Pancreas (tissue), 10 donors: ENCODE results near the gene ZC3H11A. TPM values are rescaled to one million over a fixed set of nuclear protein-coding genes. Genes with fewer than 3 reads are reported as not detected.

ENCODE experiments used
- ATAC-seq, 4 donors: fragments of 200-7000 bp; cut with Tn5 transposase; one replicate each; pipeline versions ENCODE4 v1.8.0 to v1.9.1; 2020; ENCODE audit warnings: mild to moderate bottlenecking in 4 of 4, moderate library complexity in 4 of 4
- DNase-seq, 6 donors: peaks; one replicate each; pipeline ENCODE4 v3.0.0-alpha.2; 2020
- FAIRE-seq: peaks from 2 replicates; lab custom pipeline; 2012; peaks lifted over from hg19 to GRCh38; lab: Jason Lieb, UNC
- H3K27ac ChIP-seq, 4 donors: fragments of 200-600 bp; sonication (generic); 1 replicate in 3 of 4; 2 replicates in 1 of 4; pipeline versions ENCODE4 v1.5.0 to v1.8.0; 2020
- H3K27me3 ChIP-seq, 4 donors: fragments of 200-600 bp; one replicate each; pipeline ENCODE4 v1.8.0; 2021
- H3K36me3 ChIP-seq, 3 donors: fragments of 200-600 bp; sonication (generic) in 1 of 3; one replicate each; pipeline versions ENCODE4 v1.5.0 to v1.8.0; 2020 to 2021
- H3K4me1 ChIP-seq, 3 donors: fragments of 200-600 bp; one replicate each; pipeline ENCODE4 v1.8.0; 2021
- H3K4me3 ChIP-seq, 4 donors: fragments of 200-600 bp; sonication (generic) in 2 of 4; one replicate each; pipeline versions ENCODE4 v1.5.0 to v1.8.0; 2020 to 2021
- H3K9me3 ChIP-seq, 4 donors: fragments of 200-600 bp; one replicate each; pipeline ENCODE4 v1.8.0; 2021
- WGBS, 2 donors: extraction: QIAGEN DNeasy Blood & Tissue Kit; methylation state at CpG; one replicate each; pipeline ENCODE4 v1.1.7; 2013; 5-methylcytosine and 5-hydroxymethylcytosine counted together
- intact Hi-C, 3 donors: fragments of 100-400 bp; cut with DNase I; formaldehyde crosslinking; loops; one replicate each; pipeline versions ENCODE4 v1.11.1 to v1.14.2; 2022
- polyA plus RNA-seq, 2 donors: library from polyadenylated mRNA; stranded (reverse); fragments of 200-250 nt; gene quantifications; one replicate each; pipeline ENCODE4 v1.2.3, GENCODE V29; 2013
- total RNA-seq, 6 donors: library from RNA; stranded (reverse); fragmentation: NEBNext Ultra II Directional in 4 of 6; extraction: Animal tissue kit (Norgen Biotek cat#: 25700) in 4 of 6; gene quantifications; one replicate each; pipeline versions ENCODE4 v1.2.1 to v1.2.4, GENCODE V29; 2021 to 2023
- TF ChIP-seq, protein P1 (sequence below), 4 donors: fragments of 200-600 bp; sonication (generic) in 3 of 4; IDR thresholded peaks; one replicate each; pipeline versions ENCODE4 v1.5.0 to v1.8.0; 2021; ENCODE audit warnings: antibody characterized with exemption in 4 of 4
- donor health status: healthy with polysubstance abuse.
- donor health status: DM: no; HTN: no; CAD: no; lungs with moderate emphysema.
- donor health status: DM: no; HTN: no; CAD: no.
- donor health status: control.
- donor health status: control.
- donor health status: Bipolar disorder and iron deficiency.
- donor health status: DM: yes; HTN: yes; CAD: no.
- donor health status: DM: no; HTN: no; CAD: no.
- donor health status: DM: no; HTN: no; CAD: no.
- donor health status: DM: yes; HTN: yes; CAD: no.

Gene ZC3H11A
- total and polyA plus RNA-seq, 8 donors: 19.1 to 60.1 (median 29.4) TPM

- FAIRE-seq (no peak), DNase-seq (no peak), ATAC-seq (no peak)
- Histone ChIP-seq H3K4me1 (peaks cover 18 to 51% (median 25%) of the 10 kb centered on the region in 3 donors), H3K27ac (no peak overlapping the region), H3K36me3 (no peaks in the 10 kb centered on the region), H3K4me3 (no peak overlapping the region), H3K27me3 (no peaks in the 10 kb centered on the region), H3K9me3 (no peaks in the 10 kb centered on the region)
- 88 to 96% methylated on average over 4 of the region's 4 CpGs for WGBS, 2 donors
- intact Hi-C loops: no loop called here
- TF ChIP-seq, protein P1, sequence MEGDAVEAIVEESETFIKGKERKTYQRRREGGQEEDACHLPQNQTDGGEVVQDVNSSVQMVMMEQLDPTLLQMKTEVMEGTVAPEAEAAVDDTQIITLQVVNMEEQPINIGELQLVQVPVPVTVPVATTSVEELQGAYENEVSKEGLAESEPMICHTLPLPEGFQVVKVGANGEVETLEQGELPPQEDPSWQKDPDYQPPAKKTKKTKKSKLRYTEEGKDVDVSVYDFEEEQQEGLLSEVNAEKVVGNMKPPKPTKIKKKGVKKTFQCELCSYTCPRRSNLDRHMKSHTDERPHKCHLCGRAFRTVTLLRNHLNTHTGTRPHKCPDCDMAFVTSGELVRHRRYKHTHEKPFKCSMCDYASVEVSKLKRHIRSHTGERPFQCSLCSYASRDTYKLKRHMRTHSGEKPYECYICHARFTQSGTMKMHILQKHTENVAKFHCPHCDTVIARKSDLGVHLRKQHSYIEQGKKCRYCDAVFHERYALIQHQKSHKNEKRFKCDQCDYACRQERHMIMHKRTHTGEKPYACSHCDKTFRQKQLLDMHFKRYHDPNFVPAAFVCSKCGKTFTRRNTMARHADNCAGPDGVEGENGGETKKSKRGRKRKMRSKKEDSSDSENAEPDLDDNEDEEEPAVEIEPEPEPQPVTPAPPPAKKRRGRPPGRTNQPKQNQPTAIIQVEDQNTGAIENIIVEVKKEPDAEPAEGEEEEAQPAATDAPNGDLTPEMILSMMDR (IDR thresholded peaks at IDR 0.05): no peak
Observed at GRCh38 chr1:203799157-203799556, 3.7 kb downstream of the ZC3H11A start.

- TF ChIP-seq, protein P1 (IDR thresholded peaks at IDR 0.05): no peak
- no peaks in the 10 kb centered on the region for H3K27me3 ChIP-seq
- H3K36me3 ChIP-seq: no peaks in the 10 kb centered on the region
- FAIRE-seq (no peak), ATAC-seq (no peak), DNase-seq (no peak)
- H3K4me1 ChIP-seq: peaks cover 17 to 51% (median 25%) of the 10 kb centered on the region in 3 donors
- no peak overlapping the region for H3K27ac ChIP-seq
- intact Hi-C loops: no loop called here
- WGBS, 2 donors: 26 to 33% methylated on average over 1 of the region's 1 CpG
- H3K4me3 ChIP-seq: no peak overlapping the region
- no peaks in the 10 kb centered on the region for H3K9me3 ChIP-seq
Observed at GRCh38 chr1:203799971-203800370, 4.5 kb downstream of the ZC3H11A start.

DNA sequence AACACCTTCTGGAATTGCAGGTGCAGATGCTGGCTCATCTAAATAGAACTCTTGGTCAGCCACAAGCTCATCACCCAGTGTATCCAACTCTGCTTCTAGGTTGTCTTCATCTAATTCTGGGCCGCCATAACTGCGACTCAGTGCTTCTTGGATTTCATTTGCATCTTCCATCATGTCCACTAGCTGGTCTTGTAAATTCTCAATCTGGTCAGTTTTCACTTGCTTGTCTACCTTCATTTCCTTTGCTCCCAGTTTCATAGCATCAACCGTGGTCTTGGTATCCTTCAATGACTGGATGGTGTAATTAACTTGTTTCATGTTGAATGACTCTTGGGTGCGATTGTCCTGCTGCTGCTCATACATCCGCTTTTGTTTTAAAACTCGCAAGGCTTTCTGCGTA, 10.3 kb downstream of the ZC3H11A start:
- ATAC-seq (no peak), FAIRE-seq (no peak), DNase-seq (no peak)
- 96 to 98% methylated on average over 7 of the region's 7 CpGs for WGBS, 2 donors
- no peak overlapping the region for H3K27ac ChIP-seq
- no peaks in the 10 kb centered on the region for H3K9me3 ChIP-seq
- no peak overlapping the region for H3K4me3 ChIP-seq
- no peaks in the 10 kb centered on the region for H3K27me3 ChIP-seq
- TF ChIP-seq, protein P1 (IDR thresholded peaks at IDR 0.05): no peak
- peaks cover 0 to 15% (median 0%) of the 10 kb centered on the region in 3 donors for H3K36me3 ChIP-seq
- intact Hi-C loops: no loop called here
- peaks cover 0 to 25% (median 0%) of the 10 kb centered on the region in 3 donors for H3K4me1 ChIP-seq

GRCh38 chr1:203807196-203807595, 11.8 kb downstream of the ZC3H11A start:
- TF ChIP-seq, protein P1 (IDR thresholded peaks at IDR 0.05): no peak
- Histone ChIP-seq H3K4me1 (peaks cover 0 to 11% (median 0%) of the 10 kb centered on the region in 3 donors), H3K4me3 (no peak overlapping the region), H3K9me3 (no peaks in the 10 kb centered on the region), H3K27me3 (no peaks in the 10 kb centered on the region), H3K27ac (no peak overlapping the region), H3K36me3 (peaks cover 0 to 19% (median 0%) of the 10 kb centered on the region in 3 donors)
- FAIRE-seq (no peak), ATAC-seq (no peak), DNase-seq (no peak)
- 81 to 93% methylated on average over 2 of the region's 2 CpGs for WGBS, 2 donors
- intact Hi-C loops: no loop called here

GRCh38 chr1:203813581-203814341, 18.3 kb downstream of the ZC3H11A start:
- intact Hi-C loops: no loop called here
- Histone ChIP-seq H3K9me3 (no peaks in the 10 kb centered on the region), H3K27me3 (no peaks in the 10 kb centered on the region), H3K4me3 (no peak overlapping the region), H3K36me3 (peaks cover 0 to 37% (median 6%) of the 10 kb centered on the region in 3 donors), H3K27ac (no peak overlapping the region), H3K4me1 (no peaks in the 10 kb centered on the region)
- TF ChIP-seq, protein P1 (IDR thresholded peaks at IDR 0.05): no peak
- no peak for ATAC-seq
- WGBS, 2 donors: 97 to 100% methylated on average over 2 of the region's 2 CpGs
- no peak for DNase-seq
- FAIRE-seq: no peak
